IPS DF 4.7 (cell line): ENCODE results near the gene NLN.
"Not testable (repeated sequence)": the region's sequence is repeated elsewhere in the genome, so short reads cannot be mapped to it uniquely, and the experiment has no call there.

ENCODE experiments used
- DNase-seq: peaks from one replicate; pipeline ENCODE4 v3.0.0-alpha.2; 2013; ENCODE audit warnings: low spot score; ENCODE audit errors: extremely low read depth

Gene NLN

GRCh38 chr5:65772963-65773362, 51.0 kb downstream of the NLN start:
- DNase-seq, result not testable (repeated sequence)

- DNase-seq, result no peak
These were observed 52.3 kb downstream of the NLN start for GRCh38 chr5:65774346-65774745.

- DNase-seq, result no peak
These were observed 53.5 kb downstream of the NLN start for GRCh38 chr5:65775476-65775875.

GRCh38 chr5:65776441-65777141, 54.6 kb downstream of the NLN start:
- DNase-seq, result no peak

- no peak for DNase-seq
These were observed 56.1 kb downstream of the NLN start for GRCh38 chr5:65778126-65778525.

- DNase-seq, result no peak
These were observed 57.6 kb downstream of the NLN start for GRCh38 chr5:65779643-65780042.

- DNase-seq, result not testable (repeated sequence)
These were observed 66.3 kb downstream of the NLN start for GRCh38 chr5:65788296-65788695.

GRCh38 chr5:65790371-65791163, 68.6 kb downstream of the NLN start:
- no peak for DNase-seq

- no peak for DNase-seq
These were observed 70.0 kb downstream of the NLN start for GRCh38 chr5:65791712-65792673.

GRCh38 chr5:65796269-65796668, 74.3 kb downstream of the NLN start:
- no peak for DNase-seq

GRCh38 chr5:65796751-65797316, 74.8 kb downstream of the NLN start:
- no peak for DNase-seq

GRCh38 chr5:65797481-65797880, 75.5 kb downstream of the NLN start:
- DNase-seq, result no peak

- no peak for DNase-seq
These were observed 77.9 kb downstream of the NLN start for GRCh38 chr5:65799857-65800256.

GRCh38 chr5:65800775-65801174, 78.8 kb downstream of the NLN start:
- DNase-seq, result no peak

- no peak for DNase-seq
These were observed 79.4 kb downstream of the NLN start for GRCh38 chr5:65801352-65801783.

GRCh38 chr5:65802080-65802479, 80.1 kb downstream of the NLN start:
- DNase-seq, result no peak

GRCh38 chr5:65802820-65803219, 80.8 kb downstream of the NLN start:
- no peak for DNase-seq

- no peak for DNase-seq
These were observed 81.8 kb downstream of the NLN start for GRCh38 chr5:65803699-65804391.

GRCh38 chr5:65805089-65805488, 83.1 kb downstream of the NLN start:
- no peak for DNase-seq

GRCh38 chr5:65807494-65807893, 85.5 kb downstream of the NLN start:
- not testable (repeated sequence) for DNase-seq
